NCI-H187 treated with DMSO at 0.1 percent for 48 hours (cell line): Measurements from ENCODE around the gene ECM1.

ENCODE experiments used
- DNase-seq: peaks from one replicate; lab custom pipeline; 2025; lab: John Stamatoyannopoulos, UW

Gene ECM1

GRCh38 chr1:150545486-150546032 lies 37.6 kb downstream of the ECM1 start:
- no peak for DNase-seq

GRCh38 chr1:150546294-150546937 lies 38.5 kb downstream of the ECM1 start:
- no peak for DNase-seq

DNA sequence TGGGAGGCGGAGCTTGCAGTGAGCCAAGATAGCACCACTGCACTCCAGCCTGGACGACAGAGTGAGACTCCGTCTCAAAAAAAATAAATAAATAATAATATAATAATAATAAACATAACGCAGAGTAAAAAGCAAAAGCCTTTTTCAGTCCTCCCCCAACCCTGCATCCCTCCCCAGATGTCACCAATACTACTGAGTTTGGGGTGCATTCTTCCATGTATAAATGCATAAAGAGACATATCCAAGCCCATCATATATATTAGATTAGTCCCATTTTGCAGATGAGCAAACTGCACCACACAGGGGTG lies 40.4 kb downstream of the ECM1 start:
- DNase-seq: no peak

DNA sequence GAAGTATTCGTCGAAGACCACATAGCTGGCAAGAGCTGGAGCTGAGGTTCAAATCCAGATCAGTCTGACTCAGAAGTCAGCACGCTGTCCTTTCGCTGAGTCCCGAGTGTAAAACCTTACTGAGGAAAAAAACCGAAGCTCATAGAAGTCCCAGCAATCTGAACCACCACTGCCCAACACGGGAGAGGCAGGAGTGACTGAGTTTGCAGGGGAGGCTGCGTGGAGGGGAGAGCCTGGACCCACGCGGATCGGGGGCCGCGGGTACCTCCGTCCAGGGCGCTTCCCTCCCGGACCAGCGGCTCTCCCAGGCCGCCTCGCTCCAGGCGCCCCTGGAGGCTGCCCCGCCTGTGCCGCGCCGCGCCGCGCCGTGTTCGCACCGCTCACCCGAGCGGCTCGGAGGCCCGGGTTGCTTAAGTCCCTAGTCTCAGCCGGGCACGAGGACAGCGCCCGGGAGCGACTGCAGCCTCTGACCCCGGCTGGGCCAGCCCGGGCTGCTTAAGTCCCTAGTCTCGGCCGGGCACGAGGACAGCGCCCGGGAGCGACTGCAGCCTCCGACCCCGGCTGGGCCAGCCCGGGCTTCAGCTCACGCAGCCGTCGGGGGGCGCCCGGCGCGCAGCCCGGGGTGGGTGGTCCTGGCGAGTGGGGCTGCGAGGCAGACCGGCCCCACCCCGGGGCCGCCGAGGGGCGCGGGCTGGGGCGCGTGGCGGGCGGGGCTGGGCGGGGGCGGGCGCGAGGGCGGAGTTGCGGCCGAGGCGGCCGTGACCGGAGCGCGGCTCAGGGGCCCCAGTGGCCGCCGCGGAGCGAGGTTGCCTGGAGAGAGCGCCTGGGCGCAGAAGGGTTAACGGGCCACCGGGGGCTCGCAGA lies 41.0 kb downstream of the ECM1 start, which contains the start of gene ADAMTSL4:
TSS of gene ADAMTSL4 (plus strand) at position 777 of the 864 bp plus-strand sequence. CDS start 2,881 bp downstream, outside the sequence.
- no peak for DNase-seq

DNA sequence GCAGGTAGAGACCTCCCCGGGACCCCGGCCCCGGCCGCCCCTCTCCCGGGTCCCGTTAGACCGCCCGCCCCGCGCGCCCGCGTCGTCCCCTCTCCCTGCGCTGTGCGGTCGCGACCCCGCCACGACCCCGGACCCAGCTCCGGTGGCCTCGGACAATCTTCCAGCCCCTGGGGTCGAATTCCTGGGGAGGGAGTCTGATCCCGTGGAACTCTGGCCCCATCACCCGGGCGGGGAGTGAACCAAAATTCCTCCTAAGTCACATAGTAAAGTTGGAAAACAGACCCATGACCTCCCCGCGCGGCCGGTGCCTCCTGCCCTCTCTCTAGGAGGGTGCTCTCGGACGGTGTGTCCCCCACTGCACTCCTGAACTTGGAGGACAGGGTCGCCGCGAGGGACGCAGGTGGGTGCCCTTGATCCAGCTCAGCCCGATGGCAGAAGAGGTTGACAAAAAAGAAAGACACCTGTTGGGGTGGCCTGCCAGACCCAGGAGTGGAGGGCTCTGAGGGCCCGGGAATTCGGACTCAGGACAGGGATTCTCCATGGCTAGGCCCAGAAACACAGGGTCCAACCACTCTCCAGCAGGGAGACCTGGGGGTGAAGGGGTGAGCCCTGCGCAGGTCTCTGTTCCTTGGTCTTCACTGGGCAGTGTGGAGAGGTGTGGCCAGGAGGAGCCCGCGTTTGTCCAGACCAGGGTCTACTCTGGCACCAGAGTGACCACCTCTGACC lies 41.8 kb downstream of the ECM1 start:
- no peak for DNase-seq

GRCh38 chr1:150550222-150551050 lies 42.5 kb downstream of the ECM1 start:
- DNase-seq: no peak

GRCh38 chr1:150551051-150551783 lies 43.3 kb downstream of the ECM1 start:
- DNase-seq: no peak

GRCh38 chr1:150551784-150552127 lies 43.8 kb downstream of the ECM1 start:
- DNase-seq: no peak

DNA sequence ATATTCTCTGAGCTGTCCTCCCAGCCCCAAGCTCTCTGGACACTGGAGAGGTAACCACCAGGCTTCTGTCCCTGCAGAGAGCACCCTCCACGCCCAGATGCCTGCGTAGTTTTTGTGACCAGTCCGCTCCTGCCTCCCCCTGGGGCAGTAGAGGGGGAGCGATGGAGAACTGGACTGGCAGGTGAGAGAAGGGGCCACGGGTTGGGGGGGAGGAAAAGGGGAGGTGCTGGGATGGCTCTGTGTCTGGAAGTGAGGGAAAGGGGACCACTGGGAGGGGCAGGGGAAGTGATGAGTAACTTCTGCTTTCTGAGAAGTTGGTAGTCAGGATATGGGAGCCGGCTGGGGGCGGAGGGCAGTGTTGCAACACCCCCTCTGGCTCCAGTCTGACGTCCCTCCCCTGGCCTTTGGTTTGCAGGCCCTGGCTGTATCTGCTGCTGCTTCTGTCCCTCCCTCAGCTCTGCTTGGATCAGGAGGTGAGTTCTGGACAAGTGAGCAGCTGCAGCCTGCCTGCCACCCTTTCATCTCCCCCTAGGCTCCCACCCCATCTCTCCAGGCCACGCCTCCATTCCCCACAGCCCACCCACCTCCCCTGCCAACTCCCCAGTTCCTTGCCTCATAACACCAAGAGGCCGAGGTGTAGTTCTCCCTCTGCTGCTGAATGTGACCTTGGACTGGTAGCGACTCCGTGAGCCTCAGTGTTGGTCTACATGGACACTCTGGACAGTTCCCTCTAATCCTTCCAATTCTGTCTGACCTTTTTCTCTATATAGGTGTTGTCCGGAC lies 44.4 kb downstream of the ECM1 start:
- no peak for DNase-seq

DNA sequence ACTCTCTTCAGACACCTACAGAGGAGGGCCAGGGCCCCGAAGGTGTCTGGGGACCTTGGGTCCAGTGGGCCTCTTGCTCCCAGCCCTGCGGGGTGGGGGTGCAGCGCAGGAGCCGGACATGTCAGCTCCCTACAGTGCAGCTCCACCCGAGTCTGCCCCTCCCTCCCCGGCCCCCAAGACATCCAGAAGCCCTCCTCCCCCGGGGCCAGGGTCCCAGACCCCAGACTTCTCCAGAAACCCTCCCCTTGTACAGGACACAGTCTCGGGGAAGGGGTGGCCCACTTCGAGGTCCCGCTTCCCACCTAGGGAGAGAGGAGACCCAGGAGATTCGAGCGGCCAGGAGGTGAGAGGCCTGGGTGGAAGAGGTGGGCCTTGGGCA lies 45.0 kb downstream of the ECM1 start:
- DNase-seq: no peak

DNA sequence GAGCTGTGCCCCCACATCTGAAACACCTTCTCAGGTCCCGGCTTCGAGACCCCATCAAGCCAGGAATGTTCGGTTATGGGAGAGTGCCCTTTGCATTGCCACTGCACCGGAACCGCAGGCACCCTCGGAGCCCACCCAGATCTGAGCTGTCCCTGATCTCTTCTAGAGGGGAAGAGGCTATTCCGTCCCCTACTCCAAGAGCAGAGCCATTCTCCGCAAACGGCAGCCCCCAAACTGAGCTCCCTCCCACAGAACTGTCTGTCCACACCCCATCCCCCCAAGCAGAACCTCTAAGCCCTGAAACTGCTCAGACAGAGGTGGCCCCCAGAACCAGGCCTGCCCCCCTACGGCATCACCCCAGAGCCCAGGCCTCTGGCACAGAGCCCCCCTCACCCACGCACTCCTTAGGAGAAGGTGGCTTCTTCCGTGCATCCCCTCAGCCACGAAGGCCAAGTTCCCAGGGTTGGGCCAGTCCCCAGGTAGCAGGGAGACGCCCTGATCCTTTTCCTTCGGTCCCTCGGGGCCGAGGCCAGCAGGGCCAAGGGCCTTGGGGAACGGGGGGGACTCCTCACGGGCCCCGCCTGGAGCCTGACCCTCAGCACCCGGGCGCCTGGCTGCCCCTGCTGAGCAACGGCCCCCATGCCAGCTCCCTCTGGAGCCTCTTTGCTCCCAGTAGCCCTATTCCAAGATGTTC lies 45.6 kb downstream of the ECM1 start:
- no peak for DNase-seq

GRCh38 chr1:150554086-150554452 lies 46.2 kb downstream of the ECM1 start:
- no peak for DNase-seq

- DNase-seq: no peak
These were observed 47.5 kb downstream of the ECM1 start for GRCh38 chr1:150555198-150555970.

DNA sequence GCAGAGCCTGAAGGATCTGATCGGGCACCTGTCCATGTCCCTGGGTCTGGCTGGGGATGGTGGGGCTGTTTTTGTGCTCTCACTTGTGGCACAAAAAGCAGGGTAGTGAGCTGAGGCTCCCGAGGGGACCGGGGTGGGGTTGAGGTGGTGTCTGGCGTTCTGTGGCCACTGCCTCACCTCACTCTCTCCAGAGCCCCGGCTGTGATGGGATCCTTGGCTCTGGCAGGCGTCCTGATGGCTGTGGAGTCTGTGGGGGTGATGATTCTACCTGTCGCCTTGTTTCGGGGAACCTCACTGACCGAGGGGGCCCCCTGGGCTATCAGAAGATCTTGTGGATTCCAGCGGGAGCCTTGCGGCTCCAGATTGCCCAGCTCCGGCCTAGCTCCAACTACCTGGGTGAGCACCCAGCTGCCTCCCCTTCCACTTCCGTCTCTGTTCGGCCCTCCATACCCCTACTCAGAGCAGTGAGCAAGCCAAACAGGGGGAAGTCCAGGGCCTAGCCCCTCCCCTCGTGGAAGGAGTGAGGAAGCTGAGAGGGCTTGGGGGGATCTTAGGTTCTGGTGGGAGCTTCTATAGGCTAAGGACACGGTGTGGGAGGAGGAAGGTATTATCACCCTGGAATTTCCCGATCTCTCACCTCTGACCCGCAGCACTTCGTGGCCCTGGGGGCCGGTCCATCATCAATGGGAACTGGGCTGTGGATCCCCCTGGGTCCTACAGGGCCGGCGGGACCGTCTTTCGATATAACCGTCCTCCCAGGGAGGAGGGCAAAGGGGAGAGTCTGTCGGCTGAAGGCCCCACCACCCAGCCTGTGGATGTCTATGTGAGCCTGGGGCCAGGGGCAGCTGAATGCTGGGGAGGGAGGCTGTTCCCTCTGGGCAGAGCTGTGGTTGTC lies 48.3 kb downstream of the ECM1 start:
- DNase-seq: no peak

GRCh38 chr1:150557065-150557600 lies 49.2 kb downstream of the ECM1 start:
- DNase-seq: no peak

- no peak for DNase-seq
These were observed 49.9 kb downstream of the ECM1 start for GRCh38 chr1:150557813-150558212.

DNA sequence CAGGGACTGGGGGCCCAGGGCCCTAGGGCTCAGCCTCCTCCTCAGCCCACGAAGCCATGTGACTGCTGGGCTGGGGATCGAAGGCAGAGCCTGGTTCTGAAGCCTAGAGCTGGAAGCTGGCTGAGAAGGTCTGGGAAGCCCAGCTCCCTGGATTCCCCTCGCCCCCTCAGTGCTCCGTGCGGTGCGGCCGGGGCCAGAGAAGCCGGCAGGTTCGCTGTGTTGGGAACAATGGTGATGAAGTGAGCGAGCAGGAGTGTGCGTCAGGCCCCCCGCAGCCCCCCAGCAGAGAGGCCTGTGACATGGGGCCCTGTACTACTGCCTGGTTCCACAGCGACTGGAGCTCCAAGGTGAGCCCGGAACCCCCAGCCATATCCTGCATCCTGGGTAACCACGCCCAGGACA lies 50.4 kb downstream of the ECM1 start:
- no peak for DNase-seq
